Gastroesophageal sphincter (tissue), 4 donors: Measurements from ENCODE around the gene TMEM86A. TPM values are rescaled to one million over a fixed set of nuclear protein-coding genes. Genes with fewer than 3 reads are reported as not detected.
"Not testable (repeated sequence)": the region's sequence is repeated elsewhere in the genome, so short reads cannot be mapped to it uniquely, and the experiment has no call there.

Source experiments
- ATAC-seq: fragments of 150-250 bp; one replicate; pipeline ENCODE4 v1.9.1; 2016; ENCODE audit warnings: mild to moderate bottlenecking, moderate library complexity
- H3K27ac ChIP-seq, 4 donors: fragments of 200-600 bp; sonication (generic) in 3 of 4; 1 replicate in 3 of 4; 2 replicates in 1 of 4; pipeline ENCODE4 v1.5.1; 2016 to 2019
- H3K27me3 ChIP-seq: fragments of 200-600 bp; sonication (generic); one replicate; pipeline ENCODE4 v1.5.1; 2019
- H3K36me3 ChIP-seq, 2 donors: fragments of 200-600 bp; sonication (generic); one replicate each; pipeline ENCODE4 v1.5.1; 2019; ENCODE audit warnings: control low read depth in 1 of 2
- H3K4me1 ChIP-seq, 3 donors: fragments of 200-600 bp; sonication (generic); 1 replicate in 2 of 3; 2 replicates in 1 of 3; pipeline ENCODE4 v1.5.1; 2016 to 2019; ENCODE audit warnings: control low read depth in 2 of 3
- H3K4me3 ChIP-seq, 2 donors: fragments of 200-600 bp; sonication (generic); one replicate each; pipeline ENCODE4 v1.5.1; 2019; ENCODE audit warnings: mild to moderate bottlenecking in 1 of 2, moderate library complexity in 1 of 2
- H3K9me3 ChIP-seq, 3 donors: fragments of 200-600 bp; sonication (generic); one replicate each; pipeline ENCODE4 v1.5.1; 2017 to 2019; ENCODE audit warnings: control low read depth in 2 of 3
- CTCF ChIP-seq, 4 experiments: fragments of 200-600 bp in 2 of 4; fragments of 450-650 bp in 2 of 4; sonication (generic) in 1 of 4; IDR thresholded peaks; one replicate each; pipeline ENCODE4 v1.5.1; 2017 to 2019; ENCODE audit warnings: antibody characterized with exemption in 4 of 4, mild to moderate bottlenecking in 2 of 4, moderate library complexity in 2 of 4
- EP300 ChIP-seq: sonication (generic); formaldehyde crosslinking; IDR thresholded peaks from one replicate; pipeline ENCODE4 v1.6.1; 2017; ENCODE audit warnings: antibody characterized with exemption, mild to moderate bottlenecking
- POLR2A ChIP-seq, 2 donors: fragments of 450-650 bp; IDR thresholded peaks; one replicate each; pipeline ENCODE4 v1.6.1; 2017; ENCODE audit warnings: antibody characterized with exemption in 2 of 2, mild to moderate bottlenecking in 2 of 2, moderate library complexity in 1 of 2
- POLR2AphosphoS5 ChIP-seq: sonication (generic); formaldehyde crosslinking; IDR thresholded peaks from one replicate; pipeline ENCODE4 v1.6.1; 2017; ENCODE audit warnings: antibody characterized with exemption
- WGBS, 2 donors: methylation state at CpG; one replicate each; pipeline ENCODE4 v1.1.5; 2018; ENCODE audit warnings: low coverage in 1 of 2; 5-methylcytosine and 5-hydroxymethylcytosine counted together
- total RNA-seq, 4 donors: library from RNA; depleted of rRNA; stranded (reverse); fragments of >200 nt; gene quantifications; one replicate each; pipeline ENCODE4 v1.1.0, GENCODE V29; 2016

Gene TMEM86A
- total RNA-seq, 4 donors from 2014 or later = 2.6 to 5.5 (median 3.1) TPM

- H3K36me3 ChIP-seq = no peaks in the 10 kb centered on the region
- no peak for TF ChIP-seq POLR2A (IDR thresholded peaks at IDR 0.05)
- TF ChIP-seq CTCF (IDR thresholded peaks at IDR 0.05) = no peak
- no peak for TF ChIP-seq EP300
- TF ChIP-seq POLR2AphosphoS5 = no peak
- H3K4me1 ChIP-seq = no peaks in the 10 kb centered on the region
- no peak for ATAC-seq
- no peaks in the 10 kb centered on the region for H3K9me3 ChIP-seq
- no peak overlapping the region for H3K27ac ChIP-seq
- no peak overlapping the region for H3K4me3 ChIP-seq
- H3K27me3 ChIP-seq = no peaks in the 10 kb centered on the region
- 87 to 90% methylated on average over 2 to 3 of the region's 3 CpGs for WGBS, 2 donors
Measured at GRCh38 chr11:18677560-18677959, 21.0 kb upstream of the TMEM86A start.

- H3K27ac ChIP-seq, H3K27me3 ChIP-seq, H3K4me3 ChIP-seq, ATAC-seq, H3K9me3 ChIP-seq, H3K4me1 ChIP-seq, H3K36me3 ChIP-seq: not testable (repeated sequence)
- 50 to 100% methylated on average over 1 of the region's 1 CpG for WGBS, 2 donors
Measured at GRCh38 chr11:18681949-18682348, 16.6 kb upstream of the TMEM86A start.

GRCh38 chr11:18682466-18682865, 16.1 kb upstream of the TMEM86A start:
- Histone ChIP-seq H3K36me3 (no peaks in the 10 kb centered on the region), H3K4me3 (no peak overlapping the region), H3K4me1 (no peaks in the 10 kb centered on the region), H3K27ac (no peak overlapping the region), H3K9me3 (no peaks in the 10 kb centered on the region), H3K27me3 (no peaks in the 10 kb centered on the region)
- no peak for ATAC-seq
- 88 to 94% methylated on average over 2 to 3 of the region's 3 CpGs for WGBS, 2 donors
- TF ChIP-seq CTCF (IDR thresholded peaks at IDR 0.05) (no peak), EP300 (no peak), POLR2AphosphoS5 (no peak), POLR2A (IDR thresholded peaks at IDR 0.05) (no peak)

- Histone ChIP-seq H3K27ac (no peak overlapping the region), H3K27me3 (no peaks in the 10 kb centered on the region), H3K4me3 (no peak overlapping the region), H3K4me1 (no peaks in the 10 kb centered on the region), H3K9me3 (no peaks in the 10 kb centered on the region), H3K36me3 (no peaks in the 10 kb centered on the region)
- no peak for TF ChIP-seq EP300
- TF ChIP-seq POLR2AphosphoS5 = no peak
- TF ChIP-seq POLR2A (IDR thresholded peaks at IDR 0.05) = no peak
- no peak for TF ChIP-seq CTCF (IDR thresholded peaks at IDR 0.05)
- ATAC-seq = no peak
- 29 to 88% methylated on average over 1 of the region's 1 CpG for WGBS, 2 donors
Measured at GRCh38 chr11:18684267-18684666, 14.3 kb upstream of the TMEM86A start.

- not testable (repeated sequence) for H3K27me3 ChIP-seq, ATAC-seq, H3K36me3 ChIP-seq, H3K4me1 ChIP-seq, H3K9me3 ChIP-seq, H3K4me3 ChIP-seq, H3K27ac ChIP-seq
- WGBS, 2 donors = 79 to 86% methylated on average over 4 of the region's 4 CpGs
Measured at GRCh38 chr11:18691467-18692140, 7.0 kb upstream of the TMEM86A start.

- Histone ChIP-seq H3K4me1 (peaks cover 0 to 2% (median 0%) of the 10 kb centered on the region in 3 donors), H3K27ac (no peak overlapping the region), H3K9me3 (no peaks in the 10 kb centered on the region), H3K4me3 (no peak overlapping the region), H3K36me3 (no peaks in the 10 kb centered on the region), H3K27me3 (no peaks in the 10 kb centered on the region)
- TF ChIP-seq EP300 (no peak), CTCF (IDR thresholded peaks at IDR 0.05) (no peak), POLR2A (IDR thresholded peaks at IDR 0.05) (no peak), POLR2AphosphoS5 (no peak)
- 57 to 61% methylated on average over 6 to 7 of the region's 9 CpGs for WGBS, 2 donors
- ATAC-seq = no peak
Measured at GRCh38 chr11:18692941-18693760, 5.4 kb upstream of the TMEM86A start.
